ENCODE results near the gene RBMS2.

The RBMS2 gene

DNA sequence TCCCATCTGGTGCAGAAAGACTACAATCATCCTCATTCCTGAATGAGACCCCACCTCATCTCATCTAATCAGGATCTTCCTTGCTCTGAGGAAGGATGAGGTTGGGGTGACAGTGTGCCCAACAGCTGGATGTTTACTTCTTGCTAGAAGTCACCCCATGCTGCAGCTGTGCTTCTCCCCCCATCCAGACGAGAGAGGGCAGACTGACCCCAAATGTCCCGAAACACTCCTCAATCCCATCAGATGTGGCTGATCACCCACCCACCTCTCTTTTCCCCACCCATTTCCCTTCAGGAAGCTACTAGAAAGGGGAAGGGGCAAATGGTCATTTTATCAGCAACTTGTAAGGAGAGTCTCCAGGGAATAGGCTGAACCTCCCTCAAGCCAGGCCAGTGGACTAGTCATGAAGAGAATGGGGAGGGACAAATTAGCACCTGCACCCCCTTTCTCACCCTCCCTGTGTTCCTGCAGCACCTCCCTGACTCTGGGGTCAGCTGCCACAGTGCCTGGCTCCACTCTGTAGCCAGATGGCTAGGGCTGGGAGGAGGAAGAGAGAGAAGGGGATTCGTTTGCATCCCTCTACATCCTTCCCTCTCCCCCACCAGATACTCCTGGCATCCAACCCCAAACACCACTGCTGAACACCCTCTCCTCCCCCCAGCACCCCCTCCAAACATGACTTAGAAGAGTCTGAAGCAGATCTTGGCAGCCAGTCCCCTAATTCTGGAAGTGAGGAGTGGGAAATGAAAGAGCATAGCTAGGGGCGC, 111.3 kb downstream of the RBMS2 start:
- DNase-seq: no peak

DNA sequence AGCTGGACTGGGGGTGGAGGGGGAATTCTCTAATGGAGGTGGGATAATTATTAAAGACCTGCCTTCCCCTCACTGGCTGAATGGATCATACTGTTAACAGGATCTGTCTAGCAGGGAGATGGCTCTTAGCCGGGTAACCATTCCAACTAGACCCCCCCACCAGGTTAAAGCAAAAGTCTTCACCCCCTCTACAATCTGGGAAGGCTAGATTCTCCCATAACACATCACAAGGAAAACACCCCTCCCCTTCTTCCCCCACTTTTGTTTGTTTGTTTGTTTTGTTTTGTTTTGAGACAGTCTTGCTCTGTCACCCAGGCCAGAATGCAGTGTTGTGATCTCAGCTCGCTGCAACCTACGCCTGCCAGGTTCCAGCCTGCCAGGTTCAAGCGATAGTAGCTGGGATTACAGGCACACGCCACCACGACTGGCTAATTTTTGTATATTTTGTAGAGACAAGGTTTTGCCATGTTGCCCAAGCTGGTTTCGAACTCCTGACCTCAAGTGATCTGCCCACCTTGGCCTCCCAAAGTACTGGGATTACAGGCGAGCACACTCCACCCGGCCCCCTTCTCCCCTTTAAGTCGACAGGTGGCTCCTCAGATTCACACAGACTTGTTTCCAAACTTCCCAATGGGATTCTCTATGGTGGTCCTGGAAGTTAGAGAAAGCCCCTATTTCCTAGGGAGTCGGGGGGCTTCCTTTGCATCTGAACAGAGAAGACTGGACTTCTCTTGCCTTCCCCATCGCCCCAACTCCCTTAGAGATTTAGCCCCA, 112.0 kb downstream of the RBMS2 start:
- DNase-seq: no peak

DNA sequence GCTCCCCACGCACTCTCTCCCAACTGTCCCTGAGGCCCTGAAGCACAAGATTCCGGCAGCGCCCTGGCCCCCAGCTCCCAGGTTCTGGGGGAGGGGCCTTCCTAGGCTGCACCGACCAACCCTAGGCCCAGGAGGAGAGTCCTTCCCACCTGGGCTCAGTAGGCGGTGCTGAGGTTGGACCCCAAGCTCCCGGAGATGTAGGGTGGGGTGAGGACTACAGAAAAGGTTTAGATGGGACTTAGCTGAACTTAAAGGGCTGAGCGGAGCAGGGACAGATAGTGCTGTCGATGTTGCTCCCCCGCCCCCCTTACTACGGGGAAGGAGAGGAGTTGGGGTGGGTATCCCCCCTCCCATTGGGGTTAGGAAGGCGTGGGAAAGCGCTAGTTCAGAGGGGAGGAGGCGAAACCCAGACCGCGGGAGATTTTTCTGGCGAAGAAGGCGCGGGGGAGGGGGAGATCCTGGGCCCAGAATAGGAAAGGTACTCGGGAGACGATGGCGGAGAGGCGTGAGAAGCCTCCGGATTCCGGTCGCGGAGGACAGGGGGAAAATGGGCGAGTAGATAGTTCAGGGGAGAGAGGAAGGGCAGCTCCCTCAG, 112.7 kb downstream of the RBMS2 start:
- peak; percentile 37 for DNase-seq

DNA sequence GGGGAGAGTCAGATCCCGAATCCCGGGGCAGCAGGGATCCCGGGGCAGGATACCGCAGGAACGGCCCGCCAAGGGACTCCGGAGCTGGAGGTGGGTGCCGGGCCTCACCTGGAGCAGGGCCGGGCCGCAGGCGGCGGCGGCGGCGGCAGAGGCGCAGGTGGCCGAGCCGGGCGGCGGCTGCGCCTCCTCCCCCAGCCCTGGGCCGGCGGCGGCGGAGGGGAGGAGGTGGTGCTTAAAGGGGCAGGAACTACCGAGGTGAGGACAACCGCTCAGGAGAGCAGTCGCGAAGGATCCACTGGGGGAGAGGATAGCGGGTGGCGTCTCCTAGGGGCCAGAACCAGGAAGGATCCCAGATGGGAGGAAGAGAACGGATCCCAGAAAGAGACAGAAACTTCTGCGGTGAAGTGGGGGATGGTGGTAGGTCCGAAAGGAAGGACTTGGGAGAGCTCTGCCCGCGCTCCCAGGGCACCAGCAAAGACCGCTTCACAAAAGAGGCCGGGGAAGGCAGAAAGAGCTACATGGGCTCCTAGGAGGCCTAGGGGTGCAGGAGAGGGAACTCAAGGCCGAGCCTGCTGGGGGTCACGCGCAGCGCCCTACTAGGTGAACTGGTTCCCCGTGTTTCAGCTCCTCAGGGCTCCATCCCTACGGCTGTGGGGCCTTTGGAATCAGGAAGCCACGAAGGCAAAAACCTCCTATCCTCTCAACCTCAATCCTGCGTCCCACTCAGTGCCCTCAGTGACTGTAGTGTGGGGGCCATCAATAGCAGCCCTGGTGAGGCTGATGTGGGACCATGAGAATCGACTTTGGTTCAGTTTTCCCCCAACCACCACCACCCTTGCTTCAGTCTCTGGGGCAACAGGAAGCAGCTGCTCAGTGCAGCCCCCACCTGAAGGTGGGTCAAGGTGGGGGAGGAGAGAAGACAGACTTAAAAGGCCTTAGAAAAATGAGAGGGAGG, 113.5 kb downstream of the RBMS2 start:
- peak; percentile 45 for DNase-seq

DNA sequence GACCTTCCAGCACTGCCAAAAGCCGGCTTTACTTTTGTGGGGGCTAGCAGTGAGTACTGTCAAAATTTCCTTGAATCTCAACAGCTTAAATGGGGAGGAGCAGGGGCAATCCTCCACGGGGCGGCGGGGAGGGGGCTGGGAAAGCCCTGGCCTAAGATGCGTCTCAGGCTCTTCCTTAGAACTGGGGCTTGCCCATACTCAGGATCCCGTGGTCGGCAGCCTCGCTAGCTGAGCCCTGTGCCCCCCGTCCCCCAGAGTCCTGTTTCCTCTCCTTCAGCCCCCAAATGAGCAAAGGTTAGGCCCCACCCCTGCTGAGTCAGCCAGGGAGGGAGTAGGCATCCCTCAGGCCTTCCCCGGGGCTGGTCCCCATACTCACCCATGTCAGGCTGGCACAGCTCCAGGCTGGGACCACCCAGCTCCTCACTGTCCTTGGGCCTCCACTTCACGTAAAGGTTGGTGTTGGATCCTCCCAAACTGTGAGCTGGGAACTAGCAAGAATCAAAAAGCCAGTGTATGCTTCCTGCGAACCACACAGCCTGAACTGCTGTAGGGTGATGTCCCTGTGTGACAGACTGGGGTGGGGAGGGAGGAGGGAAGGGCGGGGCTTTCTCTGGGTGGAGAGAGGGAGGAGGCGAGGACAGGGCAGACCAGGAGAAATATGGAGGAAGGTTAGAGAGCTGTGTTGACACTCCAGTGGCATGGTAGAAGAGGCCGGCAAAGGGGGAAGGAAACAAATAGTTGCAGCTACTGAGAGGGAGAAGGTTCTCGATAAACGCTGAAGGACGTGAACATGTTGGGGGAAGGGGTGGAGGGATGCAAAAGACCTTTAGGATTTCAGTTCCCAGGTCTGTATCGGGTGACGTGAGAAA, 114.4 kb downstream of the RBMS2 start:
- DNase-seq: peak; percentile 54

DNA sequence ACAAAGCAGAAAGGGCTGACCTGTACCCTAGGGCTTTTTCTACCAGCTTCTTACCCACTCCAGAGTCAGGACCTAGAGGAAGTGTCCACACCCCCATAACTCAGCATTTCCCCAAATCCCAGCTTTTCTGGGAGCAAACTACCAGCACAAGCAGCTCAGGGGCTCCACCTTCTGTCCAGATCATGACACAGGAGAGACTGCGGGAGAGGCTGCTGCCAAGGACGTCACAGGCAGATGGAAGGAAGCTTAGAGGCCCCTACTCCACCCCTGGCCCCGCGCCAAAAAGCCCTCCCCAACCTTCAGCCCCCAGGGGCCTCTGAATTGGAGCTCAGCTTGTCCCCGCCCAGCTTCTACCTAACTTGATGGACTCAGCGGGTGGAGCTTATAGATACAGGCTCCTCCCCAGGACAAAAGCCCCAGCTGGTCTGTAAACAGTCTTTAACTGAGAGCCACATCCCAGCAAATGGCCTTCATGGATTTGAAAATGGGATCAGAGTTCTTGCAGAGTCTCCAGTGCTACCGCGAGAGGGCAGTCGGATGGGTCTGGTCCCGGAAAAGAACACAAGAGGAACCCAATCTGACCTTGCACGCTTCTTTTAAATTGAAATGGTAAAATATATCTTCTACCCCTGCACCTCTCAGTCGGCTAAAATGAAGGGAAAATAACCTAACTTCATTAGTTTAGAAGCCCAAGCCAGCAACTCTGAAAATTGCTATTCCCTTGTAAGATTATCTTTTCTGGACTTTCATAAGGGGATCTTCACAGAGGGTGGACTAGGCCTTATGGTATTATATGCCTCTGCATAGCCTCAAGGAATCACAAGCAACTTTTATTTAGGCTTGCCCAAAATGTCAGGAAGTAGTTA, 115.3 kb downstream of the RBMS2 start:
- DNase-seq: peak; percentile 99

DNA sequence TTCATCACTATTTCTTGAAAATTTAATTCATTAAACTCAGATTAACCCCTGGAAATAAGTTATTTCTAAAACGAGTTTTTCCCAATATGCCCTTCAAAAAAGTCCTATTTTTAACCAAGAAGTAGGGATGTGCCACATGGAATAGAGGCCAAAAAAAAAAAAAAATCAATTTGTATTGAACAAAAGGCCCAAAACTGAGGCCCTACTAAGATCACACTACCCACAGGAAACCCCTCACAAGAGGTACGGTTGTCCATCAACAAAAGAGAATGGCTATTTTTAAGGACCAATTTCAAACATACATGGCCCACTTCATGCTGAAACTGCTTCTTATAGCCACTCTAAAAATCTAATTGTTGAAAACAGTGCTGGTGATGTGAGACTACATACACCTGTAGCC, 116.0 kb downstream of the RBMS2 start:
- no peak for DNase-seq

DNA sequence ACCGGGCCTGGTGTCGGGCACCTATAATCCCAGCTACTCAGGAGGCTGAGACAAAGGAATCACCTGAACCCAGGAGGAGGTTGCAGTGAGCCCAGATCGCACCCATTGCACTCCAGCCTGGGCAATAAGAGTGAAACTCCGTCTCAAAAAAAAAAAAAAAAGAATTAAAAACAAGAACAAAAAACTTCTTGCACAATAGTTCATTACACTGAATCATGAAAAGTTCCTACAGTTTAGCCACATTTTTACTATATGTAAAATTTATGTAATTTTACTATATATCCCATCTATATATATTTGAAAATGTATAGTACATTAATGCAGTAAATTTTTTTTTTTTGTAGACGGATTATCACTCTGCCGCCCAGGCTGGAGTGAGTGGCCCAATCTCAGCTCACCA, 119.6 kb downstream of the RBMS2 start:
- no peak for DNase-seq

DNA sequence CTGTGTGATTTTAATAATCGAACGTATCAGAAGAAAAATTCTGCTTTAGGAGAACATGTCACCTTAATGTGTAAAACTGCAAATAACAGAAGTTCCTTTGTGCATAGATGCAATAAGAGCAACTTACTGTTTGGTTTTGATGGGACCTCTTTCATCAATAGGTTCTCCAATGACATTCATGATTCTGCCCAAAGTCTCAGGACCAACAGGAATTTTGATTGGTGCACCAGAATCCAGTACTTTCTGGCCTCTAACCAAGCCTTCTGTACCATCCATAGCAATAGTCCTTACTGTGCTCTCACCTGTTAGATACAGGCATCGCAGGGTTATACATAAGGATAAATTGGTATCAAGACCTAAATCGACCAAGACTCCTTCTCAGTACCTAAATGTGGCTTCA, 123.0 kb downstream of the RBMS2 start:
- DNase-seq: no peak

DNA sequence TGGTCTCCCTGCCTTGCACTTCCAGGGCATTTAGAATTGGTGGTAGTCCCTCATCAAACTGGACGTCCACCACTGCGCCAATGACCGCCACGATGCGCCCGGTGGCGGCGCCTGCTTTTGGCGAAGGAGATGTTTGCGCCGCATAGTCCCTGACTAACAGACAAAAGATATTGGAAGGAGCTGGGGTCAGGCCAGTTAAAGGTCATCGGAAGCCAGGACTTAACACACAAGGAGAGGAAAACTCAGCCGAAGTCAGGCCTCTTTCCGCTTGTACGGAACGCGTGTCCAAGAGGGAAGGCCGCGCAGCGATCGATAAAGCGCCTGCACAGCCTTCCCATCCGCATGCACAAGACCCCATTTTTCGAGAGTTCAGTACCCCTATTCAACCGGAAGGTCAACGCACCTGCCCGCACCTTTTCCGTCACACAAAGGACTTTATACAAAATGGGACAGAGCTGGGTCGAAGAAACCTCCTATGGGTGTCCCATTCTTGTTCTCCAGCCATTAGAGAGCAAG, 123.6 kb downstream of the RBMS2 start:
- no peak for DNase-seq

All from NCI-H2107 (cell line).